Lower lobe of right lung (tissue), 2 donors: ENCODE data around the gene IRF1. TPM values are rescaled to one million over a fixed set of nuclear protein-coding genes. Genes with fewer than 3 reads are reported as not detected.

Experiments used
- ATAC-seq, 2 donors: fragments of 200-7000 bp; cut with Tn5 transposase; one replicate each; pipeline ENCODE4 v1.9.1; 2020 to 2022; ENCODE audit warnings: mild to moderate bottlenecking in 2 of 2, moderate library complexity in 2 of 2
- DNase-seq: peaks from one replicate; pipeline ENCODE4 v3.0.0-alpha.2; 2020
- H3K27ac ChIP-seq: fragments of 200-600 bp; one replicate; pipeline ENCODE4 v1.8.0; 2022
- H3K27me3 ChIP-seq: fragments of 200-600 bp; one replicate; pipeline ENCODE4 v1.8.0; 2022; ENCODE audit warnings: low read depth
- H3K36me3 ChIP-seq: fragments of 200-600 bp; one replicate; pipeline ENCODE4 v1.8.0; 2022; ENCODE audit warnings: mild to moderate bottlenecking
- H3K4me1 ChIP-seq: fragments of 200-600 bp; one replicate; pipeline ENCODE4 v1.8.0; 2022
- H3K4me3 ChIP-seq: fragments of 200-600 bp; one replicate; pipeline ENCODE4 v1.8.0; 2022; ENCODE audit warnings: mild to moderate bottlenecking
- H3K9me3 ChIP-seq: fragments of 200-600 bp; one replicate; pipeline ENCODE4 v1.8.0; 2022
- CTCF ChIP-seq: fragments of 200-600 bp; IDR thresholded peaks from one replicate; pipeline ENCODE4 v1.8.0; 2022; ENCODE audit warnings: antibody characterized with exemption, mild to moderate bottlenecking
- intact Hi-C: fragments of 100-400 bp; cut with DNase I; formaldehyde crosslinking; loops from one replicate; pipeline ENCODE4 v1.11.0; 2022
- total RNA-seq: library from RNA; stranded (reverse); fragmentation: NEBNext Ultra II Directional; extraction: Animal tissue kit (Norgen Biotek cat#: 25700); gene quantifications from one replicate; pipeline ENCODE4 v1.2.1, GENCODE V29; 2021
- donor health status: DM: no; HTN: yes; CAD: no; lungs with severe emphysema.

Gene IRF1
- total RNA-seq, 1 donor from 2014 or later = 81.2 TPM

- H3K9me3 ChIP-seq = no peaks in the 10 kb centered on the region
- H3K27ac ChIP-seq = peak overlapping the region; percentile 75
- intact Hi-C loops = no loop called here
- DNase-seq (peak; percentile 86), ATAC-seq (peak; percentile 82 to 90)
- no peaks in the 10 kb centered on the region for H3K27me3 ChIP-seq
- H3K36me3 ChIP-seq = no peaks in the 10 kb centered on the region
- TF ChIP-seq CTCF = no peak
- H3K4me1 ChIP-seq = peaks cover 90% of the 10 kb centered on the region
- no peak overlapping the region for H3K4me3 ChIP-seq
These were observed 52.8 kb downstream of the IRF1 start for GRCh38 chr5:132437604-132438266.

- no peaks in the 10 kb centered on the region for H3K9me3 ChIP-seq
- peak overlapping the region; percentile 75 for H3K27ac ChIP-seq
- ATAC-seq (no peak), DNase-seq (no peak)
- H3K4me1 ChIP-seq = peaks cover 97% of the 10 kb centered on the region
- no peaks in the 10 kb centered on the region for H3K27me3 ChIP-seq
- no peak overlapping the region for H3K4me3 ChIP-seq
- intact Hi-C loops = no loop called here
- no peak for TF ChIP-seq CTCF
- H3K36me3 ChIP-seq = no peaks in the 10 kb centered on the region
These were observed 53.6 kb downstream of the IRF1 start for GRCh38 chr5:132436936-132437335.

GRCh38 chr5:132435886-132436285, 54.7 kb downstream of the IRF1 start:
- intact Hi-C loops = no loop called here
- no peaks in the 10 kb centered on the region for H3K36me3 ChIP-seq
- H3K4me1 ChIP-seq = peaks cover 98% of the 10 kb centered on the region
- DNase-seq (no peak), ATAC-seq (no peak)
- H3K9me3 ChIP-seq = no peaks in the 10 kb centered on the region
- H3K27me3 ChIP-seq = no peaks in the 10 kb centered on the region
- H3K27ac ChIP-seq = peak overlapping the region; percentile 62
- H3K4me3 ChIP-seq = no peak overlapping the region
- no peak for TF ChIP-seq CTCF

- H3K27ac ChIP-seq = peak overlapping the region; percentile 62
- ATAC-seq (no peak), DNase-seq (no peak)
- peaks cover 99% of the 10 kb centered on the region for H3K4me1 ChIP-seq
- H3K27me3 ChIP-seq = no peaks in the 10 kb centered on the region
- intact Hi-C loops = no loop called here
- H3K9me3 ChIP-seq = no peaks in the 10 kb centered on the region
- no peak for TF ChIP-seq CTCF
- no peak overlapping the region for H3K4me3 ChIP-seq
- no peaks in the 10 kb centered on the region for H3K36me3 ChIP-seq
These were observed 55.1 kb downstream of the IRF1 start for GRCh38 chr5:132435447-132435846.

- Histone ChIP-seq H3K4me1 (peaks cover 99% of the 10 kb centered on the region), H3K27me3 (no peaks in the 10 kb centered on the region), H3K27ac (peak overlapping the region; percentile 26), H3K4me3 (no peak overlapping the region), H3K9me3 (no peaks in the 10 kb centered on the region), H3K36me3 (no peaks in the 10 kb centered on the region)
- DNase-seq = no peak
- no peak for ATAC-seq
- intact Hi-C loops = no loop called here
- TF ChIP-seq CTCF = no peak
These were observed 55.9 kb downstream of the IRF1 start for GRCh38 chr5:132434416-132435286.
